Measurements from ENCODE around the gene CCR7.

CCR7 gene

DNA sequence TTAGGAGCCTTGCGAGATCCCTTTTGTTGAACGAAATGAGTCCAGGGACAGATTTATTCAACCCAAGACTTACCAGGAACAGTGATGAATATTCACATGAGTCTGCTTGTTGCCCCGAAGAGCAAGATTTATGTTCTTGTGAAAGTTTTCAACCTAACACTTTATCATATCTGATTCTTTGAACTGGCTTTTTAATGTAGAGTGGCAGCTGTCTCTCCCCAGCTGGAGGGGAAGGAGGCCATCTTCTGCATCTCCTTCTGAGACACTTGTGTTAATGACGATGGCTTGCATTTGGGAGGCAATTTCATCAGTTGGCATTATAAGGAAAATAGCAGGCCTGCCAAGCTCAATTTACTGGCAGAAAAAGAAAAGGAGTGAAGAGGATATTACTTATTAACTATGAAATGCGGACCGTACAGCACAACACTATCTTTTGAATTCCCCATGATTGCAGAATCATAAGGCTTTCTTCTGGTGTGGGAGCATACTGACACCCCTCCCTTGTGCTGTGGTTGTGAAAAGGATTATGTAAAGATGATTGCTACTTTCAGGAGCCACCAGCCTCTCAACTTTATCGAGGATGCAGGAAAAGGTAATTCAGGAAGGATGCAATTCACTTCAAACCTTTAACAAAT lies 46.7 kb upstream of the CCR7 start:
- Histone ChIP-seq H3K27ac (no peak overlapping the region), H3K27me3 (peaks cover 47% of the 10 kb centered on the region), H3K4me3 (ENCODE audit: low read depth in 1 of 2, low read length in 1 of 2) (no peak overlapping the region), H3K4me1 (ENCODE audit: control insufficient read depth in 1 of 2, insufficient read depth in 1 of 2, low read depth in 1 of 2, low read length in 1 of 2) (no peaks in the 10 kb centered on the region), H3K9me3 (no peaks in the 10 kb centered on the region), H3K36me3 (no peaks in the 10 kb centered on the region)
- TF ChIP-seq, protein P1, sequence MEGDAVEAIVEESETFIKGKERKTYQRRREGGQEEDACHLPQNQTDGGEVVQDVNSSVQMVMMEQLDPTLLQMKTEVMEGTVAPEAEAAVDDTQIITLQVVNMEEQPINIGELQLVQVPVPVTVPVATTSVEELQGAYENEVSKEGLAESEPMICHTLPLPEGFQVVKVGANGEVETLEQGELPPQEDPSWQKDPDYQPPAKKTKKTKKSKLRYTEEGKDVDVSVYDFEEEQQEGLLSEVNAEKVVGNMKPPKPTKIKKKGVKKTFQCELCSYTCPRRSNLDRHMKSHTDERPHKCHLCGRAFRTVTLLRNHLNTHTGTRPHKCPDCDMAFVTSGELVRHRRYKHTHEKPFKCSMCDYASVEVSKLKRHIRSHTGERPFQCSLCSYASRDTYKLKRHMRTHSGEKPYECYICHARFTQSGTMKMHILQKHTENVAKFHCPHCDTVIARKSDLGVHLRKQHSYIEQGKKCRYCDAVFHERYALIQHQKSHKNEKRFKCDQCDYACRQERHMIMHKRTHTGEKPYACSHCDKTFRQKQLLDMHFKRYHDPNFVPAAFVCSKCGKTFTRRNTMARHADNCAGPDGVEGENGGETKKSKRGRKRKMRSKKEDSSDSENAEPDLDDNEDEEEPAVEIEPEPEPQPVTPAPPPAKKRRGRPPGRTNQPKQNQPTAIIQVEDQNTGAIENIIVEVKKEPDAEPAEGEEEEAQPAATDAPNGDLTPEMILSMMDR (IDR thresholded peaks at IDR 0.05) = no peak

DNA sequence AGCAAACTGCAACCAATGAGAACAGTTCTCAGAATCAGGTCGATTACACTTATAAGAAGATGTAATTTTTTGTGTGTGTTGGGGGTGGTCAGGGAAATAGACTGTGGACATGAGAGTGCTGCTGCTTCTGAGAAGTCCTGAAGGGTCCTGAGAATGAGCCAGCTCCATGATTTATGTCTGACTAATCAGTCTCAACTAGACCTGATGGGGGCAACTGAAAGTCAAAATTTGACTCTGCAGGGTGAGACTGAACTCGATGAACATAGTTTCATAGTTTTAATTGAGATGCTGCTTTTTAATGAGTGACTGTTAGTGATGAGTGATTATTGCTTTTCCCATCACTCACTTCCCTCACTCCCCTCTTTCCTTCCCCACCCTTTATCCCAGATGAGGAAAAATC lies 45.1 kb upstream of the CCR7 start:
- H3K4me3 ChIP-seq (ENCODE audit: low read depth in 1 of 2, low read length in 1 of 2) = no peak overlapping the region

DNA sequence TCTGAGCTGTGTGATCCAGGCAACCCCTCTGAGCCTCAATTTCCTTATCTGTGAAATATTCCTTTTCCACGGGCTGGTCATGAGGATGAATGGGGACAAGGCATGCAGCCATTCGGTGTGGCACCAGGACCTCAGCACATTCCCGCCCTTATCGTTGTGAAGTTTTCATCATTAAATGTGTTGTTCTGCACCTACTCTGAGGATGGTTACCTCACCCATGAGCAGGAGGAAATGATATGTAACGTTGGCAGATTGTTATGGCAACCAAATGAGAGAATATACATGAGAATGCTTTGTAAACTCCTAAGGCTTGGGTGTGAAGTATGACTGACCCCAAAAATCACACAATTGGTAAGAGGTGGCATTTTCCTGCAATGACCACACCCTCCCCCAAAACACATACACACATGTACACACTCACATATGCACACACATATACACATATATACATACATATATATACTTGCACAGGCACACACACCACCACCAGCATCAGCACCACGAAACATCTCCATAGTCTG lies 42.8 kb upstream of the CCR7 start:
- no peak overlapping the region for H3K4me3 ChIP-seq (ENCODE audit: low read depth in 1 of 2, low read length in 1 of 2)
- no peak overlapping the region for H3K27ac ChIP-seq
- H3K4me1 ChIP-seq (ENCODE audit: control insufficient read depth in 1 of 2, insufficient read depth in 1 of 2, low read depth in 1 of 2, low read length in 1 of 2) = no peaks in the 10 kb centered on the region
- TF ChIP-seq, protein P1 (IDR thresholded peaks at IDR 0.05) = no peak
- H3K9me3 ChIP-seq = no peaks in the 10 kb centered on the region
- H3K27me3 ChIP-seq = peaks cover 23% of the 10 kb centered on the region
- no peaks in the 10 kb centered on the region for H3K36me3 ChIP-seq

More for the DNA sequence above, 45.1 kb upstream of the CCR7 start:
- no peaks in the 10 kb centered on the region for H3K4me1 ChIP-seq (ENCODE audit: control insufficient read depth in 1 of 2, insufficient read depth in 1 of 2, low read depth in 1 of 2, low read length in 1 of 2)
- TF ChIP-seq, protein P1 (IDR thresholded peaks at IDR 0.05) = no peak
- no peaks in the 10 kb centered on the region for H3K36me3 ChIP-seq
- peaks cover 32% of the 10 kb centered on the region for H3K27me3 ChIP-seq
- H3K27ac ChIP-seq = no peak overlapping the region
- no peaks in the 10 kb centered on the region for H3K9me3 ChIP-seq

DNA sequence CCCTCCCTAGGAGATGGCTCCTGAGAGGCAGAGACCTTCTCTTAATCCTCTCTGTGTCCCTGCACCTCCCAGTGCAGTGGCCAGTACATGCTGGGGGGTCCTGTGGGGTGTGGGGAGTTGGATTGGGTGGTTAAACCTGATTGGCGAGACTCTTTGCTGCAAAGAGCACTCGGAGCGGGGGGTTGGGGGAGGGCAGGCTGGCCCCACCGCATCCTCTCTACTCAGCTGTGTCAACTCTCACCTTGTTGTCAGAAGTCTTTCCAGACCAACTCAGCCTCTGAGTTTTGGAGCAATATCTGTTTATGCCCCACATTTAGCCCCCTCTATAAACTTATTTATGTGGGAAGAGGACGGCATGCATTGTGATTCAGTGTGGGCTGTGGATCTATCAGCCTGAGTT lies 42.4 kb upstream of the CCR7 start:
- Histone ChIP-seq H3K36me3 (no peaks in the 10 kb centered on the region), H3K9me3 (no peaks in the 10 kb centered on the region), H3K4me3 (ENCODE audit: low read depth in 1 of 2, low read length in 1 of 2) (no peak overlapping the region), H3K27me3 (peaks cover 22% of the 10 kb centered on the region), H3K4me1 (ENCODE audit: control insufficient read depth in 1 of 2, insufficient read depth in 1 of 2, low read depth in 1 of 2, low read length in 1 of 2) (no peaks in the 10 kb centered on the region), H3K27ac (no peak overlapping the region)
- TF ChIP-seq, protein P1 (IDR thresholded peaks at IDR 0.05) = no peak

DNA sequence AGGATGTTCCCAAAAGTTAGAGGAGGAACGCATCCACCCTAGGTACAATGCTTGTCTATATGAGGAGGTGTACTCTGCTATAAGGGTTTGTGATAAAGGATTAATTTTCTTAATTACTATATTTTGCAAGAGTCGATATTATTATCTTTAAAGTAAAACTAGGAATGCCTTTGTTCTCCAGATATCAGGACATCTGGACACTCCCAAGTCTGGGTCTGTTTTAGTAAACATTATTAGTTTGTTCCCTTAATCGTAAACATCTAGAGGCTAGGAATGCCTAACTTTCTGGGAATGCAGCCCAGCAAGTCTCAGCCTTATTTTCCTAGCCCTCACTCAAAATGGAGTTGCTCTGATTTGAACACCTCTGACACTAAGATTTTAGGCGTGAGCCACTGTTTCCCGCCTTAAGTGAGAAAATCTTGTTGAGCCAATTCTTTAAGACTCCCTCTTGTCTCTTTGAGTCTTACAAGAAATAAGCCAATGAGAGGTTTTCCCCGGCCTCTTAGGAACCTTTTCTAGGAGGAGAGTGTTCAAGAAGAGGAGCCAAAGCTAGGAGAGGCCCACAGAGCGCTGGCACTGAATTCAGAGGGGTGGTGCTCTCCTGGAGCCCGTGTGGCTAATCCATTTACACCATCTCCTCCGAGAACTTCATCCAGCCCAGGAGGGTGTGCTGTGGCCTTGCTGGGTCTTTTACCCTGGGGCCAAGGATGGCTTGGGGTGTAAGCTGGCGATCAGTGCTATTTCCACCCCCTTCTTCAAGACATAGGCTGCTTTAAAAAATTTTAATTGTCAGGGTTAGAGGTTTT lies 41.5 kb upstream of the CCR7 start:
- TF ChIP-seq, protein P1 (IDR thresholded peaks at IDR 0.05) = no peak
- no peak overlapping the region for H3K27ac ChIP-seq

More for the DNA sequence above, 41.5 kb upstream of the CCR7 start:
- no peaks in the 10 kb centered on the region for H3K9me3 ChIP-seq
- peaks cover 17% of the 10 kb centered on the region for H3K27me3 ChIP-seq
- H3K4me1 ChIP-seq (ENCODE audit: control insufficient read depth in 1 of 2, insufficient read depth in 1 of 2, low read depth in 1 of 2, low read length in 1 of 2) = no peaks in the 10 kb centered on the region
- H3K4me3 ChIP-seq (ENCODE audit: low read depth in 1 of 2, low read length in 1 of 2) = no peak overlapping the region
- H3K36me3 ChIP-seq = no peaks in the 10 kb centered on the region

All from neutrophil (primary cell).